Measurements from ENCODE around the gene PAGR1. TPM values are rescaled to one million over a fixed set of nuclear protein-coding genes. Genes with fewer than 3 reads are reported as not detected.
"Not testable (repeated sequence)": the region's sequence is repeated elsewhere in the genome, so short reads cannot be mapped to it uniquely, and the experiment has no call there.

Gene PAGR1
- total RNA-seq, 1 donor from 2014 or later, result 11.9 TPM

- DNase-seq (ENCODE audit: low spot score) (no peak), ATAC-seq (peak; percentile 5)
Observed at GRCh38 chr16:29862383-29862883, 46.5 kb downstream of the PAGR1 start.

GRCh38 chr16:29862884-29863668 is 47.1 kb downstream of the PAGR1 start, which contains the start of gene CDIPT:
TSS of gene CDIPT (minus strand) at chr16:29863226. CDS start at chr16:29862857, 369 bp downstream.
- ATAC-seq, result peak; percentile 90
- peak; percentile 93 for DNase-seq (ENCODE audit: low spot score)

GRCh38 chr16:29863669-29863984 is 47.7 kb downstream of the PAGR1 start:
- ATAC-seq, result no peak
- no peak for DNase-seq (ENCODE audit: low spot score)

GRCh38 chr16:29864205-29864604 is 48.3 kb downstream of the PAGR1 start:
- DNase-seq (ENCODE audit: low spot score) (no peak), ATAC-seq (no peak)

- ATAC-seq (no peak), DNase-seq (ENCODE audit: low spot score) (no peak)
Observed at GRCh38 chr16:29868396-29869009, 52.6 kb downstream of the PAGR1 start.

- DNase-seq (ENCODE audit: low spot score); ATAC-seq: not testable (repeated sequence)
Observed at GRCh38 chr16:29869067-29869466, 53.1 kb downstream of the PAGR1 start.

Other genes with a start within 250 kb of the PAGR1 start
- gene SPN, start 152.9 kb upstream of the PAGR1 start, total RNA-seq, result 1.3 TPM
- 143 TPM for gene QPRT, start 137.0 kb upstream of the PAGR1 start, total RNA-seq
- 0.53 TPM for gene C16orf54, start 70.2 kb upstream of the PAGR1 start, total RNA-seq
- gene ZG16, start 37.9 kb upstream of the PAGR1 start, total RNA-seq, result 1.3 TPM
- gene KIF22, start 25.4 kb upstream of the PAGR1 start, total RNA-seq, result 27.2 TPM
- 101 TPM for gene MAZ, start 9.6 kb upstream of the PAGR1 start, total RNA-seq
- gene PRRT2, start 4.0 kb upstream of the PAGR1 start, total RNA-seq, result 0.33 TPM
- gene MVP, start 4.3 kb downstream of the PAGR1 start, total RNA-seq, result 44.4 TPM
- 53.1 TPM for gene CDIPT, start 47.1 kb downstream of the PAGR1 start, total RNA-seq
- gene SEZ6L2, start 83.4 kb downstream of the PAGR1 start, total RNA-seq, result 0.55 TPM
- 0.13 TPM for gene ASPHD1, start 84.3 kb downstream of the PAGR1 start, total RNA-seq
- 9.8 TPM for gene KCTD13, start 110.1 kb downstream of the PAGR1 start, total RNA-seq
- gene TMEM219, start 145.9 kb downstream of the PAGR1 start, total RNA-seq, result 71.0 TPM
- 21.1 TPM for gene TAOK2, start 157.7 kb downstream of the PAGR1 start, total RNA-seq
- 9.2 TPM for gene HIRIP3, start 179.5 kb downstream of the PAGR1 start, total RNA-seq
- 34.7 TPM for gene INO80E, start 180.1 kb downstream of the PAGR1 start, total RNA-seq
- 0.15 TPM for gene DOC2A, start 194.9 kb downstream of the PAGR1 start, total RNA-seq
- not detected for gene C16orf92, start 207.0 kb downstream of the PAGR1 start, total RNA-seq
- gene TLCD3B, start 215.1 kb downstream of the PAGR1 start, total RNA-seq, result 0.13 TPM
- gene ALDOA, start 249.6 kb downstream of the PAGR1 start, total RNA-seq, result 176 TPM

Data from left lobe of liver (tissue), 2 donors.